NCI-H1092 (cell line): ENCODE results near the gene SPINK5.
"Not testable (repeated sequence)": the region's sequence is repeated elsewhere in the genome, so short reads cannot be mapped to it uniquely, and the experiment has no call there.

Source experiments
- DNase-seq: peaks from one replicate; lab custom pipeline; 2025; lab: John Stamatoyannopoulos, UW

SPINK5 gene

GRCh38 chr5:148063861-148064260 lies at the start of gene SPINK5:
Gene SPINK5 (plus strand): TSS chr5:148063980. CDS start chr5:148064045, 65 bp downstream.
- DNase-seq, result no peak

- DNase-seq, result no peak
Measured at GRCh38 chr5:148014276-148014675, 49.5 kb upstream of the SPINK5 start.

- no peak for DNase-seq
Measured at GRCh38 chr5:148020257-148020988, 43.4 kb upstream of the SPINK5 start.

- DNase-seq, result no peak
Measured at GRCh38 chr5:148027505-148027904, 36.3 kb upstream of the SPINK5 start.

GRCh38 chr5:148029131-148029530 lies 34.6 kb upstream of the SPINK5 start:
- no peak for DNase-seq

- no peak for DNase-seq
Measured at GRCh38 chr5:148033134-148033533, 30.6 kb upstream of the SPINK5 start.

GRCh38 chr5:148035676-148036075 lies 28.1 kb upstream of the SPINK5 start:
- no peak for DNase-seq

- DNase-seq, result no peak
Measured at GRCh38 chr5:148042881-148043280, 20.9 kb upstream of the SPINK5 start.

GRCh38 chr5:148043705-148044104 lies 20.1 kb upstream of the SPINK5 start:
- no peak for DNase-seq

GRCh38 chr5:148055160-148055559 lies 8.6 kb upstream of the SPINK5 start:
- not testable (repeated sequence) for DNase-seq

GRCh38 chr5:148060309-148060708 lies 3.5 kb upstream of the SPINK5 start:
- DNase-seq, result no peak

- DNase-seq, result no peak
Measured at GRCh38 chr5:148060881-148061280, 2.9 kb upstream of the SPINK5 start.

- no peak for DNase-seq
Measured at GRCh38 chr5:148070621-148071020, 6.8 kb downstream of the SPINK5 start.

- DNase-seq, result no peak
Measured at GRCh38 chr5:148072207-148072606, 8.4 kb downstream of the SPINK5 start.

GRCh38 chr5:148075529-148075928 lies 11.7 kb downstream of the SPINK5 start:
- DNase-seq, result no peak

GRCh38 chr5:148083203-148083602 lies 19.4 kb downstream of the SPINK5 start:
- DNase-seq, result no peak

- DNase-seq, result no peak
Measured at GRCh38 chr5:148084269-148084668, 20.5 kb downstream of the SPINK5 start.

GRCh38 chr5:148085310-148085709 lies 21.5 kb downstream of the SPINK5 start:
- no peak for DNase-seq

- no peak for DNase-seq
Measured at GRCh38 chr5:148085977-148086705, 22.4 kb downstream of the SPINK5 start.

- no peak for DNase-seq
Measured at GRCh38 chr5:148090146-148090772, 26.5 kb downstream of the SPINK5 start.

GRCh38 chr5:148090773-148091250 lies 27.0 kb downstream of the SPINK5 start:
- DNase-seq, result no peak

GRCh38 chr5:148091991-148092964 lies 28.5 kb downstream of the SPINK5 start:
- DNase-seq, result no peak
